Measurements from ENCODE around the gene DHRS7B. TPM values are rescaled to one million over a fixed set of nuclear protein-coding genes. Genes with fewer than 3 reads are reported as not detected.

Gene DHRS7B
- polyA plus RNA-seq, 1 donor (not counting 4 experiments of a cell fraction or from before 2014, with no cell fraction given): 33.8 TPM

DNA sequence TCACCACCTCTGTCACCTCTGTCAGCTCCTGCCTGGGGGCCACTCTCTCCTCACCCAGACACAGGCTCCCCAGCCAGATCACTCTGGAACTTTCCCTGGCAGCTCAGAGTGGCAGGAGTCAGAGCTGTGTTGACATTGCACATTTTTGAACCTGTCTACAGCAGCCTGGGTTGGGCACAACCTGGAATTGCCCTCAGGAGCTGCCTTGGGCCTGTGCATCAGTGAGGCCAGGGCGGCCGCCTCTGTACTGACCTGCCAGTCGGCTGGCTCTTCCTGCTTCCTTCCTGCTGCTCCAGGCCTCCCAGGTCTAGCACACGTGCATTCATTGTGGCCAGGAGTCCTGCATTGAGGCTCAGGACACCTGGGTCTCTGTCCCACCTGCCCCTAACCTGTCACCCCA is 101.3 kb downstream of the DHRS7B start:
- no peaks in the 10 kb centered on the region for H3K9me1 ChIP-seq (ENCODE audit: control insufficient read depth, extremely low read depth, insufficient read depth, low read length)
- H3K4me1 ChIP-seq (ENCODE audit: control insufficient read depth, extremely low read depth, insufficient read depth, low read length): no peaks in the 10 kb centered on the region
- H3K27ac ChIP-seq (ENCODE audit: control insufficient read depth, insufficient read depth, low read length): no peak overlapping the region
- no peak overlapping the region for H2AFZ ChIP-seq (ENCODE audit: control insufficient read depth, low read length)
- FAIRE-seq (no peak), DNase-seq (ENCODE audit: low read depth, low spot score) (no peak)
- H3K4me2 ChIP-seq (ENCODE audit: control insufficient read depth, extremely low read depth, insufficient read depth, low read depth, low read length): no peak overlapping the region
- dilution Hi-C loops (cut with MboI; ENCODE audit: extremely low pct_ligation_motif_present, low sequenced_read_pairs): no loop called here
- no peak overlapping the region for H3K4me3 ChIP-seq (ENCODE audit: control insufficient read depth in 2 of 3, extremely low read depth in 1 of 3, insufficient read depth in 2 of 3, low read depth in 1 of 3, low read length in 3 of 3)
- H3K27me3 ChIP-seq (ENCODE audit: control insufficient read depth, extremely low read depth, insufficient read depth, low read length): no peaks in the 10 kb centered on the region
- no peak overlapping the region for H3K9ac ChIP-seq (ENCODE audit: control insufficient read depth, extremely low read depth, insufficient read depth, low read length)
- H3K36me3 ChIP-seq (ENCODE audit: control insufficient read depth in 2 of 2, extremely low read depth in 1 of 2, insufficient read depth in 2 of 2, low read length in 2 of 2): no peaks in the 10 kb centered on the region
- TF ChIP-seq, protein P1, sequence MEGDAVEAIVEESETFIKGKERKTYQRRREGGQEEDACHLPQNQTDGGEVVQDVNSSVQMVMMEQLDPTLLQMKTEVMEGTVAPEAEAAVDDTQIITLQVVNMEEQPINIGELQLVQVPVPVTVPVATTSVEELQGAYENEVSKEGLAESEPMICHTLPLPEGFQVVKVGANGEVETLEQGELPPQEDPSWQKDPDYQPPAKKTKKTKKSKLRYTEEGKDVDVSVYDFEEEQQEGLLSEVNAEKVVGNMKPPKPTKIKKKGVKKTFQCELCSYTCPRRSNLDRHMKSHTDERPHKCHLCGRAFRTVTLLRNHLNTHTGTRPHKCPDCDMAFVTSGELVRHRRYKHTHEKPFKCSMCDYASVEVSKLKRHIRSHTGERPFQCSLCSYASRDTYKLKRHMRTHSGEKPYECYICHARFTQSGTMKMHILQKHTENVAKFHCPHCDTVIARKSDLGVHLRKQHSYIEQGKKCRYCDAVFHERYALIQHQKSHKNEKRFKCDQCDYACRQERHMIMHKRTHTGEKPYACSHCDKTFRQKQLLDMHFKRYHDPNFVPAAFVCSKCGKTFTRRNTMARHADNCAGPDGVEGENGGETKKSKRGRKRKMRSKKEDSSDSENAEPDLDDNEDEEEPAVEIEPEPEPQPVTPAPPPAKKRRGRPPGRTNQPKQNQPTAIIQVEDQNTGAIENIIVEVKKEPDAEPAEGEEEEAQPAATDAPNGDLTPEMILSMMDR (optimal IDR thresholded peaks at IDR 0.05 in 1 of 3, IDR thresholded peaks at IDR 0.05 in 1 of 3, conservative IDR thresholded peaks at IDR 0.05 in 1 of 3; ENCODE audit: extremely low read depth in 1 of 3, insufficient read depth in 2 of 3, low read length in 3 of 3): no peak
- no peak for TF ChIP-seq EZH2 (IDR thresholded peaks at IDR 0.05; ENCODE audit: low read length)
- H3K9me3 ChIP-seq (ENCODE audit: control insufficient read depth, low read depth, low read length): no peaks in the 10 kb centered on the region
- H3K79me2 ChIP-seq (ENCODE audit: control insufficient read depth, insufficient read depth, low read length): no peaks in the 10 kb centered on the region
- H4K20me1 ChIP-seq (ENCODE audit: control insufficient read depth, extremely low read depth, insufficient read depth, low read length): no peaks in the 10 kb centered on the region

GRCh38 chr17:21228845-21229244 is 102.1 kb downstream of the DHRS7B start:
- H3K36me3 ChIP-seq (ENCODE audit: control insufficient read depth in 2 of 2, extremely low read depth in 1 of 2, insufficient read depth in 2 of 2, low read length in 2 of 2): no peaks in the 10 kb centered on the region
- H3K79me2 ChIP-seq (ENCODE audit: control insufficient read depth, insufficient read depth, low read length): no peaks in the 10 kb centered on the region
- no peak for FAIRE-seq
- no peak overlapping the region for H3K4me2 ChIP-seq (ENCODE audit: control insufficient read depth, extremely low read depth, insufficient read depth, low read depth, low read length)
- no peaks in the 10 kb centered on the region for H3K9me3 ChIP-seq (ENCODE audit: control insufficient read depth, low read depth, low read length)
- TF ChIP-seq, protein P1 (optimal IDR thresholded peaks at IDR 0.05 in 1 of 3, IDR thresholded peaks at IDR 0.05 in 1 of 3, conservative IDR thresholded peaks at IDR 0.05 in 1 of 3; ENCODE audit: extremely low read depth in 1 of 3, insufficient read depth in 2 of 3, low read length in 3 of 3): no peak
- TF ChIP-seq EZH2 (IDR thresholded peaks at IDR 0.05; ENCODE audit: low read length): no peak
- H3K27ac ChIP-seq (ENCODE audit: control insufficient read depth, insufficient read depth, low read length): no peak overlapping the region
- H3K4me1 ChIP-seq (ENCODE audit: control insufficient read depth, extremely low read depth, insufficient read depth, low read length): no peaks in the 10 kb centered on the region
- no peaks in the 10 kb centered on the region for H3K9me1 ChIP-seq (ENCODE audit: control insufficient read depth, extremely low read depth, insufficient read depth, low read length)
- H3K27me3 ChIP-seq (ENCODE audit: control insufficient read depth, extremely low read depth, insufficient read depth, low read length): no peaks in the 10 kb centered on the region
- DNase-seq (ENCODE audit: low read depth, low spot score): no peak
- dilution Hi-C loops (cut with MboI; ENCODE audit: extremely low pct_ligation_motif_present, low sequenced_read_pairs): no loop called here
- H2AFZ ChIP-seq (ENCODE audit: control insufficient read depth, low read length): no peak overlapping the region
- H3K9ac ChIP-seq (ENCODE audit: control insufficient read depth, extremely low read depth, insufficient read depth, low read length): no peak overlapping the region
- H4K20me1 ChIP-seq (ENCODE audit: control insufficient read depth, extremely low read depth, insufficient read depth, low read length): no peaks in the 10 kb centered on the region
- no peak overlapping the region for H3K4me3 ChIP-seq (ENCODE audit: control insufficient read depth in 2 of 3, extremely low read depth in 1 of 3, insufficient read depth in 2 of 3, low read depth in 1 of 3, low read length in 3 of 3)
